ENCODE data around the gene ZNF683.
"Not testable (repeated sequence)": the region's sequence is repeated elsewhere in the genome, so short reads cannot be mapped to it uniquely, and the experiment has no call there.

Gene ZNF683

GRCh38 chr1:26337206-26337535 lies 35.4 kb downstream of the ZNF683 start:
- no peak for DNase-seq (ENCODE audit: low read depth, low spot score)

- no peak for DNase-seq (ENCODE audit: low read depth, low spot score)
These were observed 35.9 kb downstream of the ZNF683 start for GRCh38 chr1:26336477-26337205.

- DNase-seq (ENCODE audit: low read depth, low spot score), result no peak
These were observed 36.6 kb downstream of the ZNF683 start for GRCh38 chr1:26335774-26336476.

- DNase-seq (ENCODE audit: low read depth, low spot score), result not testable (repeated sequence)
These were observed 39.2 kb downstream of the ZNF683 start for GRCh38 chr1:26333312-26333711.

- DNase-seq (ENCODE audit: low read depth, low spot score), result no peak
These were observed 42.3 kb downstream of the ZNF683 start for GRCh38 chr1:26330276-26330675.

GRCh38 chr1:26329380-26329779 lies 43.2 kb downstream of the ZNF683 start:
- not testable (repeated sequence) for DNase-seq (ENCODE audit: low read depth, low spot score)

GRCh38 chr1:26328597-26328996 lies 44.0 kb downstream of the ZNF683 start:
- no peak for DNase-seq (ENCODE audit: low read depth, low spot score)

GRCh38 chr1:26327956-26328362 lies 44.6 kb downstream of the ZNF683 start:
- DNase-seq (ENCODE audit: low read depth, low spot score), result no peak

GRCh38 chr1:26324550-26324949 lies 48.0 kb downstream of the ZNF683 start:
- DNase-seq (ENCODE audit: low read depth, low spot score), result no peak

GRCh38 chr1:26323382-26323781 lies 49.2 kb downstream of the ZNF683 start:
- no peak for DNase-seq (ENCODE audit: low read depth, low spot score)

GRCh38 chr1:26322042-26322331 lies 50.6 kb downstream of the ZNF683 start:
- DNase-seq (ENCODE audit: low read depth, low spot score), result no peak

- DNase-seq (ENCODE audit: low read depth, low spot score), result peak; percentile 57
These were observed 51.1 kb downstream of the ZNF683 start for GRCh38 chr1:26321315-26322041.

- no peak for DNase-seq (ENCODE audit: low read depth, low spot score)
These were observed 51.7 kb downstream of the ZNF683 start for GRCh38 chr1:26320896-26321295.

- no peak for DNase-seq (ENCODE audit: low read depth, low spot score)
These were observed 54.0 kb downstream of the ZNF683 start for GRCh38 chr1:26318338-26319064.

GRCh38 chr1:26317612-26318337 lies 54.8 kb downstream of the ZNF683 start, which contains the start of gene CD52:
Gene CD52 (plus strand): TSS chr1:26317958. CDS start chr1:26318018, 60 bp downstream.
- no peak for DNase-seq (ENCODE audit: low read depth, low spot score)

- DNase-seq (ENCODE audit: low read depth, low spot score), result no peak
These were observed 55.4 kb downstream of the ZNF683 start for GRCh38 chr1:26317146-26317545.

GRCh38 chr1:26315874-26316850 lies 56.4 kb downstream of the ZNF683 start:
- no peak for DNase-seq (ENCODE audit: low read depth, low spot score)

GRCh38 chr1:26314501-26314900 lies 58.0 kb downstream of the ZNF683 start:
- no peak for DNase-seq (ENCODE audit: low read depth, low spot score)
